PC-3 (cell line): ENCODE measurements around the gene SYNPO.

Experiments
- CTCF ChIP-seq: fragments of 300-600 bp; sonication (generic); conservative IDR thresholded peaks from 2 replicates; pipeline ENCODE4 v1.5.1; 2017; ENCODE audit warnings: antibody characterized with exemption, low read depth, mild to moderate bottlenecking, low read length
- EZH2phosphoT487 ChIP-seq: fragments of 300-600 bp; sonication (generic); IDR thresholded peaks from 2 replicates; pipeline ENCODE4 v1.6.1; 2018; ENCODE audit warnings: mild to moderate bottlenecking, antibody characterized with exemption, low read length, borderline replicate concordance

GRCh38 chr5:150625831-150626746, 14.4 kb upstream of the SYNPO start:
- TF ChIP-seq CTCF (no peak), EZH2phosphoT487 (no peak)
